ENCODE measurements around the gene SAXO1.

DNA sequence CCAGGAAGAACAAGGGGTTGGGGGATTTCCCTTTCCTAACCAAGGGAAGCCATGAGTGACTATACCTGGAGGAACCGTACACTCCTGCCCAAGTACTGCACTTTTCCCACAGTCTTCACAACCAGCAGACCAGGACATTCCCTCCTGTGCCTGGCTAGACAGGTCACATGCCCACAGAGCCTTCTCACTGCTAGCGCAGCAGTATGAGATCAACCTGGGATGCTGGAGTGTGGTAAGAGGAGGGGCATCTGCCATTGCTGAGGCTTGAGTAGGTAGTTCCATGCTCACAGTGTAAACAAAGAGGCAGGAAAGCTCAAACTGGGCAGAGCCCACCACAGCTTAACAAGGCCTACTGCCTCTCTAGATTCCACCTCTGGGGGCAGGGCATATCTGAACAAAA, 35.9 kb downstream of the SAXO1 start:
- TF ChIP-seq, protein P1, sequence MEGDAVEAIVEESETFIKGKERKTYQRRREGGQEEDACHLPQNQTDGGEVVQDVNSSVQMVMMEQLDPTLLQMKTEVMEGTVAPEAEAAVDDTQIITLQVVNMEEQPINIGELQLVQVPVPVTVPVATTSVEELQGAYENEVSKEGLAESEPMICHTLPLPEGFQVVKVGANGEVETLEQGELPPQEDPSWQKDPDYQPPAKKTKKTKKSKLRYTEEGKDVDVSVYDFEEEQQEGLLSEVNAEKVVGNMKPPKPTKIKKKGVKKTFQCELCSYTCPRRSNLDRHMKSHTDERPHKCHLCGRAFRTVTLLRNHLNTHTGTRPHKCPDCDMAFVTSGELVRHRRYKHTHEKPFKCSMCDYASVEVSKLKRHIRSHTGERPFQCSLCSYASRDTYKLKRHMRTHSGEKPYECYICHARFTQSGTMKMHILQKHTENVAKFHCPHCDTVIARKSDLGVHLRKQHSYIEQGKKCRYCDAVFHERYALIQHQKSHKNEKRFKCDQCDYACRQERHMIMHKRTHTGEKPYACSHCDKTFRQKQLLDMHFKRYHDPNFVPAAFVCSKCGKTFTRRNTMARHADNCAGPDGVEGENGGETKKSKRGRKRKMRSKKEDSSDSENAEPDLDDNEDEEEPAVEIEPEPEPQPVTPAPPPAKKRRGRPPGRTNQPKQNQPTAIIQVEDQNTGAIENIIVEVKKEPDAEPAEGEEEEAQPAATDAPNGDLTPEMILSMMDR (IDR thresholded peaks at IDR 0.05; ENCODE audit: low read depth, low read length): no peak
- no peak for TF ChIP-seq EZH2phosphoT487 (IDR thresholded peaks at IDR 0.05; ENCODE audit: low read depth)

Measured in OCI-LY3 (cell line).